Astrocyte (in vitro differentiated cells and primary cell): Measurements from ENCODE around the gene HMCN2. TPM values are rescaled to one million over a fixed set of nuclear protein-coding genes. Genes with fewer than 3 reads are reported as not detected.

Experiments used
- DNase-seq: peaks from one replicate; pipeline ENCODE4 v3.0.0-alpha.2; 2010; ENCODE audit warnings: low read depth
- FAIRE-seq: peaks from 2 replicates; lab custom pipeline; 2011; peaks lifted over from hg19 to GRCh38; lab: Jason Lieb, UNC
- H2AFZ ChIP-seq: 2 replicates; pipeline ENCODE4 v1.6.0; 2012; ENCODE audit warnings: low read depth, low read length, inconsistent platforms
- H3K27ac ChIP-seq: 2 replicates; pipeline ENCODE4 v1.5.1; 2011; ENCODE audit warnings: low read depth, low read length, inconsistent platforms
- H3K27me3 ChIP-seq: 2 replicates; pipeline ENCODE4 v1.6.0; 2011; ENCODE audit warnings: low read length, inconsistent platforms; ENCODE audit not compliant: insufficient read depth
- H3K36me3 ChIP-seq: 2 replicates; pipeline ENCODE4 v1.5.1; 2011; ENCODE audit warnings: low read length, inconsistent platforms; ENCODE audit not compliant: insufficient read depth
- H3K4me1 ChIP-seq: 2 replicates; pipeline ENCODE4 v1.5.1; 2011; ENCODE audit warnings: low read length, inconsistent platforms; ENCODE audit not compliant: insufficient read depth
- H3K4me2 ChIP-seq: 2 replicates; pipeline ENCODE4 v1.6.0; 2012; ENCODE audit warnings: low read length, inconsistent platforms
- H3K4me3 ChIP-seq: 2 replicates; pipeline ENCODE4 v1.5.1; 2011; ENCODE audit warnings: low read depth, mild to moderate bottlenecking, low read length, inconsistent platforms; ENCODE audit not compliant: insufficient read depth
- H3K79me2 ChIP-seq: 2 replicates; pipeline ENCODE4 v1.6.0; 2012; ENCODE audit warnings: mild to moderate bottlenecking, low read length, inconsistent platforms; ENCODE audit not compliant: insufficient read depth
- H3K9ac ChIP-seq: 2 replicates; pipeline ENCODE4 v1.6.0; 2012; ENCODE audit warnings: mild to moderate bottlenecking, low read length, inconsistent platforms
- H3K9me3 ChIP-seq: 2 replicates; pipeline ENCODE4 v1.5.1; 2012; ENCODE audit warnings: low read depth, mild to moderate bottlenecking, low read length, inconsistent platforms; ENCODE audit not compliant: insufficient read depth
- H4K20me1 ChIP-seq: 2 replicates; pipeline ENCODE4 v1.6.0; 2012; ENCODE audit warnings: low read length, inconsistent platforms; ENCODE audit not compliant: insufficient read depth
- H3K27ac Mint-ChIP-seq: one replicate; pipeline ENCODE4 v1.8.0; 2021; ENCODE audit warnings: mild to moderate bottlenecking, mixed read lengths; ENCODE audit not compliant: unreplicated experiment
- H3K27me3 Mint-ChIP-seq: one replicate; pipeline ENCODE4 v1.8.0; 2021; ENCODE audit warnings: low read depth, mixed read lengths; ENCODE audit not compliant: unreplicated experiment
- H3K36me3 Mint-ChIP-seq: one replicate; pipeline ENCODE4 v1.8.0; 2021; ENCODE audit warnings: low read depth, mixed read lengths; ENCODE audit not compliant: unreplicated experiment
- H3K4me1 Mint-ChIP-seq: one replicate; pipeline ENCODE4 v1.8.0; 2021; ENCODE audit warnings: low read depth, mixed read lengths; ENCODE audit not compliant: unreplicated experiment
- H3K4me3 Mint-ChIP-seq: one replicate; pipeline ENCODE4 v1.8.0; 2021; ENCODE audit warnings: mild to moderate bottlenecking, moderate library complexity, mixed read lengths; ENCODE audit not compliant: unreplicated experiment
- H3K9me3 Mint-ChIP-seq: one replicate; pipeline ENCODE4 v1.8.0; 2021; ENCODE audit warnings: mild to moderate bottlenecking, mixed read lengths; ENCODE audit not compliant: unreplicated experiment
- CTCF ChIP-seq: IDR thresholded peaks from 2 replicates; pipeline ENCODE4 v1.5.1; 2011; ENCODE audit warnings: low read depth, mild to moderate bottlenecking, inconsistent platforms, low read length, moderate library complexity; ENCODE audit not compliant: insufficient read depth
- EZH2 ChIP-seq: IDR thresholded peaks from 2 replicates; pipeline ENCODE4 v1.6.1; 2012; ENCODE audit warnings: mild to moderate bottlenecking, low read length, inconsistent platforms; ENCODE audit not compliant: insufficient read depth
- total RNA-seq: library from RNA; stranded (reverse); gene quantifications from 2 replicates; pipeline ENCODE4 v1.2.1, GENCODE V29; 2021

HMCN2 gene
- total RNA-seq, 1 donor from 2014 or later: 1.6 TPM

GRCh38 chr9:130316430-130316829 lies 50.9 kb downstream of the HMCN2 start:
- H2AFZ ChIP-seq: no peak overlapping the region
- H3K27ac ChIP-seq: no peak overlapping the region
- H3K27me3 Mint-ChIP-seq: peaks cover 50% of the 10 kb centered on the region
- FAIRE-seq (no peak), DNase-seq (no peak)
- no peak overlapping the region for H3K4me3 Mint-ChIP-seq
- no peaks in the 10 kb centered on the region for H3K79me2 ChIP-seq
- no peak overlapping the region for H3K4me2 ChIP-seq
- TF ChIP-seq EZH2 (no peak), CTCF (no peak)
- H3K27me3 ChIP-seq: peaks cover 39% of the 10 kb centered on the region
- H4K20me1 ChIP-seq: no peaks in the 10 kb centered on the region
- H3K27ac Mint-ChIP-seq: no peak overlapping the region
- H3K4me3 ChIP-seq: no peak overlapping the region
- no peaks in the 10 kb centered on the region for H3K36me3 ChIP-seq
- H3K36me3 Mint-ChIP-seq: no peaks in the 10 kb centered on the region
- H3K4me1 Mint-ChIP-seq: peaks cover 11% of the 10 kb centered on the region
- H3K9me3 ChIP-seq: peaks cover 4% of the 10 kb centered on the region
- H3K9ac ChIP-seq: no peak overlapping the region
- peaks cover 1% of the 10 kb centered on the region for H3K9me3 Mint-ChIP-seq
- H3K4me1 ChIP-seq: no peaks in the 10 kb centered on the region

DNA sequence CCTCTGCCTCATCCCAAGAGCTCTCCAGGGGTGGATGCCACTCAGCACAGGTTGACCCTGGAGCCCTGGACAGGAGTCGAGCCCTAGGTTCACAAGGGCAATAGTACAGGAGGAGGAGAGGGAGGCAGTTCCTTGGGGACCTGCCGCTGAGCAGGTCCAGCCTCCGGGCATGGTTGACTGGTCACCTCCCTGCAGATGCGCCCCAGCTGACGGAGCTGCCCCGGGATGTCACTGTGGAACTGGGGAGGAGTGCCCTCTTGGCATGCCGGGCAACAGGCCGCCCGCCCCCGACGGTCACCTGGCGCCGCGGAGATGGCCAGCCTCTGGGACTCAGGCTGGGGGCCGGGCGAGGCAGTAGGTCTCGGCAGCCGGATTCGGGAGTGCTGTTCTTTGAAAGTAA lies 53.7 kb downstream of the HMCN2 start:
- Histone ChIP-seq H3K79me2 (no peaks in the 10 kb centered on the region), H2AFZ (no peak overlapping the region), H3K36me3 (no peaks in the 10 kb centered on the region), H3K4me1 (no peaks in the 10 kb centered on the region), H4K20me1 (no peaks in the 10 kb centered on the region), H3K9me3 (peaks cover 4% of the 10 kb centered on the region), H3K27me3 (peaks cover 51% of the 10 kb centered on the region), H3K4me2 (no peak overlapping the region), H3K9ac (no peak overlapping the region), H3K4me3 (no peak overlapping the region), H3K27ac (no peak overlapping the region)
- Mint-ChIP-seq H3K9me3 (peaks cover under 1% of the 10 kb centered on the region), H3K4me3 (no peak overlapping the region), H3K27ac (no peak overlapping the region), H3K36me3 (no peaks in the 10 kb centered on the region), H3K4me1 (peaks cover 14% of the 10 kb centered on the region), H3K27me3 (peaks cover 47% of the 10 kb centered on the region)
- no peak for FAIRE-seq
- TF ChIP-seq CTCF (no peak), EZH2 (no peak)
- DNase-seq: no peak

- peaks cover 46% of the 10 kb centered on the region for H3K27me3 Mint-ChIP-seq
- Histone ChIP-seq H4K20me1 (no peaks in the 10 kb centered on the region), H3K9me3 (peaks cover 4% of the 10 kb centered on the region), H3K79me2 (no peaks in the 10 kb centered on the region), H3K4me3 (no peak overlapping the region), H3K27me3 (peaks cover 51% of the 10 kb centered on the region), H3K27ac (no peak overlapping the region), H3K4me2 (no peak overlapping the region), H3K36me3 (no peaks in the 10 kb centered on the region), H3K4me1 (no peaks in the 10 kb centered on the region), H2AFZ (no peak overlapping the region), H3K9ac (no peak overlapping the region)
- no peaks in the 10 kb centered on the region for H3K36me3 Mint-ChIP-seq
- DNase-seq: no peak
- no peak overlapping the region for H3K27ac Mint-ChIP-seq
- H3K9me3 Mint-ChIP-seq: no peaks in the 10 kb centered on the region
- no peak overlapping the region for H3K4me3 Mint-ChIP-seq
- FAIRE-seq: no peak
- peaks cover 14% of the 10 kb centered on the region for H3K4me1 Mint-ChIP-seq
- TF ChIP-seq EZH2 (no peak), CTCF (no peak)
Measured at GRCh38 chr9:130319944-130320712, 54.6 kb downstream of the HMCN2 start.
